ENCODE measurements around the gene PPP1R3F.
A peak's percentile ranks its signal among the peaks of the same experiment; 100 is the strongest.

The PPP1R3F gene

GRCh38 chrX:49230500-49231232, 38.9 kb upstream of the PPP1R3F start:
- H3K4me3 ChIP-seq (ENCODE audit: low read length) = peak overlapping the region; percentile 10
- DNase-seq (ENCODE audit: low read depth) = peak; percentile 47
- no peak for TF ChIP-seq CTCF (IDR thresholded peaks at IDR 0.05; ENCODE audit: insufficient read depth, low read depth, low read length, missing control alignments)

- no peak for DNase-seq (ENCODE audit: low read depth)
- TF ChIP-seq CTCF (IDR thresholded peaks at IDR 0.05; ENCODE audit: insufficient read depth, low read depth, low read length, missing control alignments) = no peak
- H3K4me3 ChIP-seq (ENCODE audit: low read length) = no peak overlapping the region
Measured at GRCh38 chrX:49231333-49232000, 38.1 kb upstream of the PPP1R3F start.

- DNase-seq (ENCODE audit: low read depth) = no peak
- TF ChIP-seq CTCF (IDR thresholded peaks at IDR 0.05; ENCODE audit: insufficient read depth, low read depth, low read length, missing control alignments) = no peak
Measured at GRCh38 chrX:49232525-49232924, 37.1 kb upstream of the PPP1R3F start.

GRCh38 chrX:49233176-49233575, 36.4 kb upstream of the PPP1R3F start, which contains the start of gene CACNA1F:
CACNA1F (minus strand) TSS chrX:49233340; CDS start chrX:49233309, 31 bp downstream.
- H3K4me3 ChIP-seq (ENCODE audit: low read length) = no peak within 1 kb of the TSS

More at GRCh38 chrX:49232525-49232924, 37.1 kb upstream of the PPP1R3F start:
- no peak overlapping the region for H3K4me3 ChIP-seq (ENCODE audit: low read length)

GRCh38 chrX:49233887-49234555, 35.6 kb upstream of the PPP1R3F start:
- TF ChIP-seq CTCF (IDR thresholded peaks at IDR 0.05; ENCODE audit: insufficient read depth, low read depth, low read length, missing control alignments) = no peak
- H3K4me3 ChIP-seq (ENCODE audit: low read length) = no peak overlapping the region
- DNase-seq (ENCODE audit: low read depth) = no peak

More at GRCh38 chrX:49233176-49233575, 36.4 kb upstream of the PPP1R3F start, which contains the start of gene CACNA1F:
- TF ChIP-seq CTCF (IDR thresholded peaks at IDR 0.05; ENCODE audit: insufficient read depth, low read depth, low read length, missing control alignments) = no peak
- DNase-seq (ENCODE audit: low read depth) = no peak

GRCh38 chrX:49237060-49237459, 32.5 kb upstream of the PPP1R3F start:
- no peak overlapping the region for H3K4me3 ChIP-seq (ENCODE audit: low read length)
- no peak for TF ChIP-seq CTCF (IDR thresholded peaks at IDR 0.05; ENCODE audit: insufficient read depth, low read depth, low read length, missing control alignments)
- no peak for DNase-seq (ENCODE audit: low read depth)
